ENCODE results near the gene C4orf36.
A peak's percentile ranks its signal among the peaks of the same experiment; 100 is the strongest.
"Not testable (repeated sequence)": the region's sequence is repeated elsewhere in the genome, so short reads cannot be mapped to it uniquely, and the experiment has no call there.

The C4orf36 gene

GRCh38 chr4:86917212-86918039 is 25.2 kb upstream of the C4orf36 start:
- DNase-seq, result no peak

- DNase-seq, result no peak
Measured at GRCh38 chr4:86916392-86916791, 24.2 kb upstream of the C4orf36 start.

GRCh38 chr4:86910820-86911684 is 18.8 kb upstream of the C4orf36 start:
- DNase-seq, result no peak

- DNase-seq, result no peak
Measured at GRCh38 chr4:86910369-86910768, 18.1 kb upstream of the C4orf36 start.

- peak in 1 of 58 donors; percentile 16 for DNase-seq
Measured at GRCh38 chr4:86909546-86910295, 17.5 kb upstream of the C4orf36 start.

GRCh38 chr4:86908251-86908657 is 16.0 kb upstream of the C4orf36 start:
- DNase-seq, result no peak

GRCh38 chr4:86901864-86902263 is 9.6 kb upstream of the C4orf36 start:
- DNase-seq, result no peak

- no peak for DNase-seq
Measured at GRCh38 chr4:86898562-86898961, 6.3 kb upstream of the C4orf36 start.

GRCh38 chr4:86896596-86896995 is 4.4 kb upstream of the C4orf36 start:
- no peak for DNase-seq

GRCh38 chr4:86895692-86896488 is 3.7 kb upstream of the C4orf36 start:
- peak in 5 of 58 donors; percentile 4 to 78 (median 30) for DNase-seq

GRCh38 chr4:86894455-86894854 is 2.2 kb upstream of the C4orf36 start:
- no peak for DNase-seq

GRCh38 chr4:86893136-86893535 is 914 bp upstream of the C4orf36 start:
- peak in 1 of 58 donors; percentile 10 for DNase-seq

GRCh38 chr4:86892636-86892960 is 376 bp upstream of the C4orf36 start:
- DNase-seq, result peak in 6 of 58 donors; percentile 6 to 73 (median 54)

- DNase-seq, result no peak
Measured at GRCh38 chr4:86890790-86891189, 1.4 kb downstream of the C4orf36 start.

- DNase-seq, result no peak
Measured at GRCh38 chr4:86879641-86880040, 12.6 kb downstream of the C4orf36 start.

GRCh38 chr4:86878640-86879039 is 13.6 kb downstream of the C4orf36 start:
- DNase-seq, result no peak

GRCh38 chr4:86876894-86877685 is 15.1 kb downstream of the C4orf36 start:
- no peak for DNase-seq

- not testable (repeated sequence) for DNase-seq
Measured at GRCh38 chr4:86875436-86875835, 16.8 kb downstream of the C4orf36 start.

- no peak for DNase-seq
Measured at GRCh38 chr4:86872135-86872534, 20.1 kb downstream of the C4orf36 start.
